Left ventricle myocardium inferior (tissue), 1 donor: ENCODE measurements around the gene CDON. TPM values are rescaled to one million over a fixed set of nuclear protein-coding genes. Genes with fewer than 3 reads are reported as not detected.

Source experiments
- DNase-seq: peaks from one replicate; pipeline ENCODE4 v3.0.0-alpha.2; 2020
- H3K27ac ChIP-seq: fragments of 200-600 bp; replicated peaks from 2 replicates; pipeline ENCODE4 v1.8.0; 2021
- H3K27me3 ChIP-seq: fragments of 200-600 bp; 2 replicates; pipeline ENCODE4 v1.8.0; 2021; ENCODE audit warnings: low read depth
- H3K36me3 ChIP-seq: fragments of 200-600 bp; 2 replicates; pipeline ENCODE4 v1.8.0; 2021
- H3K4me1 ChIP-seq: fragments of 200-600 bp; 2 replicates; pipeline ENCODE4 v1.8.0; 2021
- H3K4me3 ChIP-seq: fragments of 200-600 bp; 2 replicates; pipeline ENCODE4 v1.8.0; 2021; ENCODE audit warnings: mild to moderate bottlenecking, moderate library complexity
- H3K9me3 ChIP-seq: fragments of 200-600 bp; replicated peaks from 2 replicates; pipeline ENCODE4 v1.8.0; 2021
- CTCF ChIP-seq: fragments of 200-600 bp; IDR thresholded peaks from 2 replicates; pipeline ENCODE4 v1.8.0; 2021; ENCODE audit warnings: antibody characterized with exemption, mild to moderate bottlenecking, borderline replicate concordance
- intact Hi-C: fragments of 100-400 bp; cut with micrococcal nuclease; formaldehyde crosslinking; loops from one replicate; pipeline ENCODE4 v1.11.0; 2022
- total RNA-seq: library from RNA; stranded (reverse); fragmentation: NEBNext Ultra II Directional; extraction: Animal tissue kit (Norgen Biotek cat#: 25700); gene quantifications from one replicate; pipeline ENCODE4 v1.2.1, GENCODE V29; 2021
- donor health status: DM: no; HTN: yes; CAD: no; lungs with severe emphysema.

Gene CDON
- total RNA-seq, 1 donor from 2014 or later: 9.9 TPM

- Histone ChIP-seq H3K27me3 (peaks cover 22% of the 10 kb centered on the region), H3K36me3 (no peaks in the 10 kb centered on the region), H3K4me1 (peaks cover 22% of the 10 kb centered on the region), H3K9me3 (no peaks in the 10 kb centered on the region), H3K4me3 (no peak within 1 kb of the TSS), H3K27ac (no peak within 1 kb of the TSS)
- intact Hi-C loops: no loop called here
- no peak for DNase-seq
- TF ChIP-seq CTCF: no peak
Measured at GRCh38 chr11:125945797-125946520, 116.7 kb downstream of the CDON start, which contains the start of gene VSIG10L2. VSIG10L2 (plus strand) TSS chr11:125946044; CDS start chr11:125946056, 12 bp downstream.

- no peak overlapping the region for H3K4me3 ChIP-seq
- no peak for TF ChIP-seq CTCF
- intact Hi-C loops: no loop called here
- H3K36me3 ChIP-seq: no peaks in the 10 kb centered on the region
- no peak for DNase-seq
- H3K27ac ChIP-seq: no peak overlapping the region
- H3K4me1 ChIP-seq: peaks cover 17% of the 10 kb centered on the region
- H3K27me3 ChIP-seq: peaks cover 19% of the 10 kb centered on the region
- no peaks in the 10 kb centered on the region for H3K9me3 ChIP-seq
Measured at GRCh38 chr11:125945011-125945796, 117.5 kb downstream of the CDON start.

GRCh38 chr11:125944350-125945010 lies 118.2 kb downstream of the CDON start:
- no peaks in the 10 kb centered on the region for H3K9me3 ChIP-seq
- H3K27me3 ChIP-seq: peaks cover 19% of the 10 kb centered on the region
- no peak for DNase-seq
- intact Hi-C loops: no loop called here
- no peaks in the 10 kb centered on the region for H3K36me3 ChIP-seq
- no peak overlapping the region for H3K4me3 ChIP-seq
- no peak for TF ChIP-seq CTCF
- H3K4me1 ChIP-seq: peaks cover 17% of the 10 kb centered on the region
- H3K27ac ChIP-seq: no peak overlapping the region

- intact Hi-C loops: no loop called here
- H3K36me3 ChIP-seq: no peaks in the 10 kb centered on the region
- H3K9me3 ChIP-seq: no peaks in the 10 kb centered on the region
- H3K27me3 ChIP-seq: peaks cover 19% of the 10 kb centered on the region
- peaks cover 17% of the 10 kb centered on the region for H3K4me1 ChIP-seq
- no peak overlapping the region for H3K4me3 ChIP-seq
- TF ChIP-seq CTCF: no peak
- H3K27ac ChIP-seq: no peak overlapping the region
- DNase-seq: no peak
Measured at GRCh38 chr11:125943661-125944349, 118.9 kb downstream of the CDON start.

- no peaks in the 10 kb centered on the region for H3K9me3 ChIP-seq
- TF ChIP-seq CTCF: no peak
- intact Hi-C loops: no loop called here
- H3K27ac ChIP-seq: peak overlapping the region; percentile 83
- H3K36me3 ChIP-seq: no peaks in the 10 kb centered on the region
- peaks cover 17% of the 10 kb centered on the region for H3K4me1 ChIP-seq
- DNase-seq: no peak
- peaks cover 19% of the 10 kb centered on the region for H3K27me3 ChIP-seq
- H3K4me3 ChIP-seq: no peak overlapping the region
Measured at GRCh38 chr11:125942771-125943428, 119.8 kb downstream of the CDON start.
